CD1c-positive myeloid dendritic cell (primary cell): ENCODE results near the gene OTULIN.

ENCODE experiments used
- DNase-seq: peaks from one replicate; pipeline ENCODE4 v3.0.0-alpha.2; 2016; ENCODE audit errors: extremely low spot score

OTULIN gene

GRCh38 chr5:14696851-14697250, 32.3 kb downstream of the OTULIN start:
- DNase-seq, result no peak

DNA sequence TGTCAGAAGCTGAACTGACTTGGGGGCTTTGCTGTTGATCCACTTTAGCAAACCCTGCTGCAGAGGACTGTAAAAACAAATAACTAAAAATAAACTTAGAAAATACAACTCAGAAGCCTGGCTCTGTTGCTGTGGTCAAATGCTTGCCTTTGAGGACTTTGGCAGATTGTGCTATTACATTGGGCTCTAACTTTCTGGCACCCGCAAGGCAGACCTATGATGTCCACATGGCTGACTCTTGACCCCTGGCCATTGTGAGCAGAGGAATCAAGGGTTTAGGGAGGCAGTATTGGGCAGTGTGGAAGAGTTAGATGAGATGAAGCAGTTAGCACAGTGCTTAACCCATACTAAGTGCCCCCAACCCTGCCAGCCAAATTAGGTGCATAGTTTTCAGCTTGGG, 34.0 kb downstream of the OTULIN start:
- no peak for DNase-seq

DNA sequence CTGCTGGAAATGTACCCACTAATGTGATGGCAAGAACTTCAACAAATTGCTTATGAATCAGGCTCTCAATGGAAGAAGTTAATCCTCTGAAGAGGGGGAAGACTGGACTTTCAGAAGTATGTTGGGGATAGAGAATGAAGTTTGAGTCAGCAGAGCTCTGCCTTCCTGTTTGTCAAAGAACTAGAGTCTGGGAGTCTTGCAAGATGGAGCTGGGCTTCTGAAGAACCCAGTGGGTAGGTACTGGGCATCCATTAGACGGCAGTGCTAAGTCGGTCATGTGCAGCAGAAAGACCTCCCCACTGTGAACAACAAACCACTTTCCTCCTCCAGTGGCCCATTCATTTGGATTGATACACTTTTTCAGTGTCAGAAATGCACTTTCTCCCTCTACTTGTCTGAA, 34.6 kb downstream of the OTULIN start:
- no peak for DNase-seq

DNA sequence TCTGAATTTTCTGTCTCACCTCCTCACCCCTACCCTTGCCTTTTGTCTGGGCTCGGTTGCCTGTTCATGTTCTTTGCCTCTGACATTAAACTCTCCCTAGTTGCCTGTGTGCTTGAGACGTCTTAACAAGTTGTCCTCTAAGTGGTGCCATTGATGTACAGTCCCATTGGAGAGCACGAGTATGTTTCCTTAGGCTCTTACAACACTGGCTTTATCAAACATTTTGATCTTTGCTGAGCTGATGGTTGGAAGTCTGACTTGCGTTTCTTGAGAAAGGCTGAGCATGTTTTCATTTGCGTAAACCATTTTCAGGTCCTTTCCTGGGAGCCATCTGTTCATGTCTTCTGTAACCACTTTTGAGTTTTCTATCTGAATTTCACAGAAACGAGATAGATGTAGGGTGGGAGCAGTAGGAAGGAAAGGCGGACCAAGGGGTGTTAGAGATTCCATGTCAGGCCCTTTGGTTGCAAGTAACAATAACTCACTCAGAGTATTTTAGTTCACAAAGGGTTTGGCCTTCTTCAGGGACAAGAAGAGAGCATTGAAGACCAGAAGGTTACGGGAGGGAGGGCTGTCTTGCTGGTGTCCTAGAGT, 35.4 kb downstream of the OTULIN start:
- DNase-seq, result no peak

DNA sequence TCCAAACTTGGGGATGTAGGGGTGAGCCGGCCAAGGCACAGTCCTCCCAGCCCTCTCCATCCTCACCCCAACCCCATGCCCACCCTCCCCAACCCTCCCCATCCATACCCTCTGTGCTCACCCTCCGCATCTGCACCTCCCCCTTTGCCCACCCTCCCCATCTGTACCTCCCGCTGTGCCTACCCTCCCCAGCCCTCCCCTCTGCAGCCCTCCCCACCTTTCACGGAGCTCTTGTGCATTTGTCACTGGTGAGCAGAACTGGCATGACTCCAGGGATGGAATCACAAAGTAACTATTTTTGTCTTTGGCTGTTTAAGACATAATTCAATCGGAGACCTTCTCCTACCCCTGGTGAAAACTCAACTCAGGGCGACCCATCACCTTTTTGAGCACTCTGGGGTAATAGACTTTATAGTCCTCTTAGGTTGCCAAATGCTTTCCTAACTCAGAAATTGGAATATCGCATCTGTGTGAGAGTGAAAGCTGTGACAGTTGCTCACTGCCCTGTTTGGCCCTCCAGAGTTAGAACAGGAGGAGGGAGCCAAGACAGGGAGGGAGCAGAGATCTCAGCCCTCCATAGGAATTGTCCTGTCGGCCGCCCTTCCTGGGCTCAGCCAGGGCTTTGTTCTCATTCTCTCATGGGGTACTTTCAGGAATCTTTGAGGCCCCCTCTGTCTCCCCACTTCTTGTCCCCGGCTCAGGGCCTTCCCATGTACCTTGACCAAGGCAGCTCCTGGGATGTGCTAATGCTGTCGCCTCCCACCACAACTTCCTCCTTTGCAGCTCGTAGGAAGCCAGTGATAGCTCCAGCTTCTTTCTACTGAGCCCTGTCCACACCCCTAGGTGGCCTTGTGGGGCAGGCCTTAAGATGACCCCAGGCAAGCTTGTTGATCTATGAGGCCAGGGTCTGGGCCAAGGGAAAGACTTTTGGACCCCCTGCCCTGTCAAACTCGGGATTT, 36.2 kb downstream of the OTULIN start:
- DNase-seq, result peak; percentile 58

GRCh38 chr5:14701556-14701955, 37.0 kb downstream of the OTULIN start:
- no peak for DNase-seq

GRCh38 chr5:14702238-14702839, 37.8 kb downstream of the OTULIN start:
- DNase-seq, result no peak

DNA sequence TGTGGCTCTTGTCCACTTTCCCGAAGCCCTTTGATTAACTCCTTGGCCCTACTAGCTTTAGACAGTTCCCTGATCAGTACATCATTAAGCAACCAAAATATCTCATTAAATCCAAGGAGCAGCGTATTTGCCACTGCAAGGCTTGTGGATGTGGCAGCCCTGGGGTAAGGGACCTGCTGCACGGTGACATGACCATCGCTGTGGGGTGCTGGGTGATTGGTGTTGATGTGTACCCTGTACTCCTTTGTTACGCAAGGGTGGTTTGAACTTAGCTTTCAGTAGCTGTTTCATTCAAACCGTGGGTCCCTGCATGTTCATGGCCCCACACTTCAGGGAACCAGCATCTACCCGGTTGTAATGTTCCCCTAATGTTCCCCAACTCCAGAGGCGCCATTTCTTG, 41.0 kb downstream of the OTULIN start:
- no peak for DNase-seq

- DNase-seq, result peak; percentile 21
Measured at GRCh38 chr5:14706615-14707021, 42.1 kb downstream of the OTULIN start.

- DNase-seq, result no peak
Measured at GRCh38 chr5:14707811-14708390, 43.4 kb downstream of the OTULIN start.

- no peak for DNase-seq
Measured at GRCh38 chr5:14708551-14708950, 44.0 kb downstream of the OTULIN start.

DNA sequence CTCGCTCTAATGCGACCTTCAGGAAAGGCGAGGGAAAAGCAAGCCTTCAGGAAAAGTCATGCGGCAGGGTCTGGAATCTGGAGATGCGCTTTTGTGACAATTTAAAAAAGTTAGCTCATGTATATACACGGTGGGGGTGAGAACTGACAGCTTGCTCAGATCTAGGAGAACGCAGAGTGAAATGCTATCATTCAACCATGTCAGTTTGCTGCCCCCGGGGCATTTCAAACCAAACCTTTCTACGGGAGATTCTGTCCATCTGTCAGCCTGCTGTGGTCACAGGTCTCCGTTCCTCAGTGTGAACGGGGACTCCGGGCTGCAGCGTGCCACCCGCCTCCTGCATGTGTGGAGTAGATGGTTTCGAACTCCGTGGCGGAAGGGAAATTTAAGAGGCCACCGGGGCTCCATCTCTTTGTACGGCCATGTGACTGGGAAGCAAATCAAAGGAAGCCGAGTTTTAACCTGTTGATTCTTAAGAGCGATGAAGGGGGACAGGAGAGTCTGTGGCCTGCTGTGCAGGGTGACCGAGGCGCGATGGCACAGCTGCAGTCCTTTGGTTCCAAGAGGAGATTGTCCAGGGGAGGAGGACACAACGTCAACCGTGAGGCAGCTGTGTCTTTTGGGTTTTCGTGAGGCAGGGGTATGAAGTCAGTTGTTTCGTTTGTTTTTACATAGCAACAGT, 45.9 kb downstream of the OTULIN start:
- DNase-seq, result no peak

GRCh38 chr5:14712131-14712530, 47.6 kb downstream of the OTULIN start:
- DNase-seq, result no peak

DNA sequence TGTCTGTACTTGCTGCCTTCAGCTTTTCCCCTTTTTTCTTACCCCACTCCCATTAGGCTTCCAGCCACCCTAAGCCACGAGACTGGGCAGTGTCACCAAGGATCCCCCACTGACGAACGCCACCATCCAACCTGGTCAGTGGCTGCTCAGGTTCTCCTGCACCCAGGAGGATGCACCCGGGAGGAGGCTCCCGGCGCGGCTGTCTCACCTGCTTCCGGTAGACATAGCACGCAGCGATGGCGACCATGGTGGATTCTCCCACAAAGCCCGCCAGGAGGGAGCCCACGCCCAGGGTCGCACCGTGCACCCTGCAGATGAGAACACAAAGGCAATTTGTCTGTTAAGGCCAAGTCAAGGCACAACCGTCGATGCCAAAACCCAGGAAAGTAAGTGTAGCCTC, 48.1 kb downstream of the OTULIN start:
- no peak for DNase-seq

GRCh38 chr5:14713476-14714390, 49.2 kb downstream of the OTULIN start:
- DNase-seq, result peak; percentile 23

DNA sequence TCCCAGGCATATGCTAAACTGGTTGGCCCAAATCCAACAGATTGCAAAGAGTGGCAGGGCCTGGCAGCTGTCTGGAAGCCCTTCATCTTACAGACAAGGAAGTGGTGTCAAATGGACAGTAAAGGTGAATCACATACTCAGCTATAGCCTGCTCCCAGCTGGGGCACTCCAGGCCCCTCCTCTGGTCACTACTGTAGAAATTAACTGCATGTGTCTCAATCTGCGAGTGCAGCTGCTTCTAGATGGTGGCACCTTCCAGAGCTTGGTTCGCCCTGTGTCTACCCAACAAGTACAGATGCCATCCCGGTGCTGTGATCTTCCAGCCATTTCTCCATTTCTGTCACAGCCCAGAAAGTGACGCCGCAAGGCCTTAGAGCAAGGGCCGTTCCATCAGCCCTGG, 50.2 kb downstream of the OTULIN start:
- no peak for DNase-seq

GRCh38 chr5:14715481-14715880, 51.0 kb downstream of the OTULIN start:
- no peak for DNase-seq

DNA sequence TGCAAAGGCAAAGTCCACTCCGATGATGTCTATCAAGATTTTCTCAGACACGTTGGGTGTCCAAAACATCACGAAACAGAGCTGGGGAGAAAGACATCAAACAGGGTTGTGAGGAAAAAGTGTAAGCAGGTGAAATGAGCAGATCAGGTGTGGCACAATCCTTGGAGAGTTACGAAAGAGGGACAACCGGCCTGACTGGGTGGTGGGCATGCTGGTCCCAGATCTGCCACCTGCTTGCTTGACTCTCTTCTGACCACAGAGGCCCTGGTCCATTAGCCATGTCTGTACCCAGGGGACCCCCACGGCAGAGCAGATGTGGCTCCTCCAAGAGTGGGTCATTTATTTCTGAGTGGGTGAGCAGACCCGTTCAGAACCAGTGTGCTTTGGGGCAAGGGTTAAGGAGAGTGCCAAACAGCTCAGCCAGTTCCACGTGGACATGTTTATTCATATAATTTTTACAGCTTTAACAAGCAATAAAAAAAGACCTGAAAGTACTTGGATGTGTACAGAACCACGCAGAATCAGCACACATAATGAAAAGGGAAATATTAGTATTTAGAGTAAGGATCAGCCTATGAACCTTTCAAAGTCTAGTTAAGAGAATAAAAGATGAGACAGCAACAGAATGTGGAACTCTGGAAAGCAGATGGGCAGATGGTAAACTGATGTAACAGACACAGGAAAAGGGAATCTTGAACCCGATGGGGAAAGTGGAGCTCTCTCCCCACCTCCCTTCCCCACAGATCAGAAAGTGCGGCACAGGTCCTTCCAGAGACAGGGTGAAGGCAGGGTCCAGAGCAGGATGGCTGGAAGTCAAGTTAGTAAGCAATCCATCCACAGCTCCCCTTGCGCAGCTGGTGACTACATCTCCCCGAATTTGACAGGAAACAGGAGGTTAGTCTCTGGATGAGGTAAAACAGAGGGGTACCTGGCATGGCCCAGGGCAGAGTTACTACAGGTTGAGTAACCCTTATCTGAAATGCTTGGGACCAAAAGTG, 52.5 kb downstream of the OTULIN start:
- DNase-seq, result no peak

- no peak for DNase-seq
Measured at GRCh38 chr5:14718778-14719177, 54.3 kb downstream of the OTULIN start.
